DOHH2 (cell line): Measurements from ENCODE around the gene UBR2.

Experiments
- CTCF ChIP-seq: fragments of 200-600 bp; sonication (generic); IDR thresholded peaks from one replicate; pipeline ENCODE4 v1.5.1; 2014; ENCODE audit warnings: antibody characterized with exemption, mild to moderate bottlenecking, low read depth, low read length; ENCODE audit not compliant: poor library complexity, severe bottlenecking
- EZH2phosphoT487 ChIP-seq: fragments of 200-600 bp; sonication (generic); IDR thresholded peaks from 2 replicates; pipeline ENCODE4 v1.6.1; 2017; ENCODE audit warnings: borderline replicate concordance, mild to moderate bottlenecking, antibody characterized with exemption, low read length, moderate library complexity, mixed read lengths

GRCh38 chr6:42519779-42520178 is 44.0 kb upstream of the UBR2 start:
- TF ChIP-seq CTCF (no peak), EZH2phosphoT487 (no peak)
